PFSK-1 (cell line): Measurements from ENCODE around the gene INAVA.

Experiments
- FOXP2 ChIP-seq: optimal IDR thresholded peaks from 2 replicates; pipeline ENCODE3; 2011; ENCODE audit warnings: borderline replicate concordance, control low read depth, inconsistent platforms; ENCODE audit not compliant: insufficient read depth; ENCODE audit errors: extremely low read length, extremely low read depth
- POLR2AphosphoS5 ChIP-seq: IDR thresholded peaks from 2 replicates; pipeline ENCODE4 v1.6.1; 2012; ENCODE audit warnings: low read depth, mild to moderate bottlenecking, control low read depth, low read length, moderate library complexity
- SIN3A ChIP-seq: IDR thresholded peaks from 2 replicates; pipeline ENCODE4 v1.6.1; 2012; ENCODE audit warnings: mild to moderate bottlenecking, low read length, moderate library complexity, borderline replicate concordance; ENCODE audit not compliant: insufficient read depth
- TAF1 ChIP-seq: IDR thresholded peaks from 2 replicates; pipeline ENCODE4 v1.6.1; 2012; ENCODE audit warnings: low read length, control low read depth, borderline replicate concordance; ENCODE audit not compliant: insufficient read depth
- TF ChIP-seq, protein P1 (sequence below), 2 experiments: IDR thresholded peaks; 2 replicates each; pipeline versions ENCODE4 v1.6.1 to v1.8.0; 2011 to 2012; ENCODE audit warnings: low read depth in 2 of 2, low read length in 2 of 2, control low read depth in 1 of 2, inconsistent platforms in 1 of 2, mild to moderate bottlenecking in 1 of 2, moderate library complexity in 1 of 2; ENCODE audit not compliant: insufficient read depth in 1 of 2

The INAVA gene

DNA sequence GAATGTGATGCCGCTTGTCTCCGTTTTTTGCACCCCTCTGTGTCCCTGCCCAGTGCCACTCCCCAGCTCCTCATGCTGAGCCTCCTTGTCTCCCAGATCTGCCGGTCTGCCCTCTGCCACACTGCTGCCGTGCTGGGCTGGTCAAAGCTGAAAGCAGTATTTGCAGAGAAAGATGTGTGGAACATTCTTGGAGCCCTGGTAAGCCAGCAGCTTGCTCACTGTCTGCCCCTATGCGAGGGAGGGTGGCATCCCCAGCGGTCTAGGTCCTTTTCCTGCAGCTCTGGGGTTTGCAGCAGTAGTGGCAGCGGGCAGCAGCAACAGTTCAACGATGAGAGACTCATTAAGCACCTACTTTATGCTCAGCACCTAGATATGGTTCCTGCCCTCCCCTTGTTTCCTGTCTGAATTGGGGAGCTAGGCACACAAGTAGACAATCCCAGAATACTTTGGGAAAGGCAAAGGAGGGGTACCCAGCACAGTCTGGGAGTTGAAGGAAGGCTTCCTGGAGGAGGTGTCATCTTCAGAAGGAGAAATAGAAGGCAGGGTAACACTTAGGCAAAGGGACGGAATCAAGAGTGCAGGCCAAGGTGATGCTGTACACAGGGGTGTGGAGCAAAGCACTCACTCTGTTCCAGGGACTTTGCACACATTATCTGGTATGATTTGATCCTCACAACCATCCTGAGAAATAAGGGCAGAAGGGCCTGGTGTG, 65.7 kb downstream of the INAVA start:
- TF ChIP-seq FOXP2 (no peak), POLR2AphosphoS5 (no peak), SIN3A (no peak), TAF1 (no peak)
- TF ChIP-seq, protein P1, sequence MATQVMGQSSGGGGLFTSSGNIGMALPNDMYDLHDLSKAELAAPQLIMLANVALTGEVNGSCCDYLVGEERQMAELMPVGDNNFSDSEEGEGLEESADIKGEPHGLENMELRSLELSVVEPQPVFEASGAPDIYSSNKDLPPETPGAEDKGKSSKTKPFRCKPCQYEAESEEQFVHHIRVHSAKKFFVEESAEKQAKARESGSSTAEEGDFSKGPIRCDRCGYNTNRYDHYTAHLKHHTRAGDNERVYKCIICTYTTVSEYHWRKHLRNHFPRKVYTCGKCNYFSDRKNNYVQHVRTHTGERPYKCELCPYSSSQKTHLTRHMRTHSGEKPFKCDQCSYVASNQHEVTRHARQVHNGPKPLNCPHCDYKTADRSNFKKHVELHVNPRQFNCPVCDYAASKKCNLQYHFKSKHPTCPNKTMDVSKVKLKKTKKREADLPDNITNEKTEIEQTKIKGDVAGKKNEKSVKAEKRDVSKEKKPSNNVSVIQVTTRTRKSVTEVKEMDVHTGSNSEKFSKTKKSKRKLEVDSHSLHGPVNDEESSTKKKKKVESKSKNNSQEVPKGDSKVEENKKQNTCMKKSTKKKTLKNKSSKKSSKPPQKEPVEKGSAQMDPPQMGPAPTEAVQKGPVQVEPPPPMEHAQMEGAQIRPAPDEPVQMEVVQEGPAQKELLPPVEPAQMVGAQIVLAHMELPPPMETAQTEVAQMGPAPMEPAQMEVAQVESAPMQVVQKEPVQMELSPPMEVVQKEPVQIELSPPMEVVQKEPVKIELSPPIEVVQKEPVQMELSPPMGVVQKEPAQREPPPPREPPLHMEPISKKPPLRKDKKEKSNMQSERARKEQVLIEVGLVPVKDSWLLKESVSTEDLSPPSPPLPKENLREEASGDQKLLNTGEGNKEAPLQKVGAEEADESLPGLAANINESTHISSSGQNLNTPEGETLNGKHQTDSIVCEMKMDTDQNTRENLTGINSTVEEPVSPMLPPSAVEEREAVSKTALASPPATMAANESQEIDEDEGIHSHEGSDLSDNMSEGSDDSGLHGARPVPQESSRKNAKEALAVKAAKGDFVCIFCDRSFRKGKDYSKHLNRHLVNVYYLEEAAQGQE (IDR thresholded peaks at IDR 0.05; ENCODE audit: insufficient read depth in 1 of 2, low read depth in 2 of 2, low read length in 2 of 2) = no peak

DNA sequence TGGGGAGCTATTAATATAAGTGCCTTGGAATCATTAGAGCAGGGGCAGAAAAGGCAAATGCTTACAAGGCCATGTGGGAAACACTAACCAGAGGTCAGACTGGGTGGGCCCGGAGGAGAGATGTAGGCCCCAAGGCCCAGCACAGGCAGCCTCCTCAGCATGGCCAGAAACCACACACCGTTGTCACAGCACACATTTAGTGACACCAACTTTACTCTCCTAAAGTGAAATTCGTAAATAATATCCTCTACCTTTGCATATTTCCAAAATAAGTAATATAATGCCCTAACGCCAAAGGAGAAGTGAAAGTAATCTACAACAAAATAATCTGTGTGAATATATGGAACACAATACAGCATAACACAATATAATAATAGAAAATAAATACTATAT, 66.2 kb downstream of the INAVA start:
- no peak for TF ChIP-seq FOXP2
- no peak for TF ChIP-seq POLR2AphosphoS5
- TF ChIP-seq SIN3A = no peak
- no peak for TF ChIP-seq TAF1
- TF ChIP-seq, protein P1 (IDR thresholded peaks at IDR 0.05; ENCODE audit: insufficient read depth in 1 of 2, low read depth in 2 of 2, low read length in 2 of 2) = no peak

DNA sequence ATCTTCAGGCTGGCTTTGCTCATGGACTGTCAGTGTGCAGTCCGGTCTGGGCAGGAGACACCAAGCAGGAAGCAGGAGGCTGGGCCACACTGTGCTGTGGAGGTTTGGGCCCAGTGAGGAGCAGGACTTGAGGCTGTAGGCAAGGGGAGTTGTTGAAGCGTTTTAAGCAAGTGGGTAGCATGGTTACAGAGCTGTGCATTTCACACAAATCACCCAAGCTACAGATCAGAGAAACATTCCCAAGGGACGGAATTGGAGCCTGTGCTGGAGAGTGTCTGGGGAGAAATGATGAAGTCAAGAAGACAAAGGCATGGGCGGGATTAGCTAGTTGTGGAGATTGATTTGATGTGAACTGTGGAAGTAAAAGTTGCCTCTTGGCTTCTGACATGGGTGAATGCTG, 67.9 kb downstream of the INAVA start:
- TF ChIP-seq POLR2AphosphoS5 = no peak

DNA sequence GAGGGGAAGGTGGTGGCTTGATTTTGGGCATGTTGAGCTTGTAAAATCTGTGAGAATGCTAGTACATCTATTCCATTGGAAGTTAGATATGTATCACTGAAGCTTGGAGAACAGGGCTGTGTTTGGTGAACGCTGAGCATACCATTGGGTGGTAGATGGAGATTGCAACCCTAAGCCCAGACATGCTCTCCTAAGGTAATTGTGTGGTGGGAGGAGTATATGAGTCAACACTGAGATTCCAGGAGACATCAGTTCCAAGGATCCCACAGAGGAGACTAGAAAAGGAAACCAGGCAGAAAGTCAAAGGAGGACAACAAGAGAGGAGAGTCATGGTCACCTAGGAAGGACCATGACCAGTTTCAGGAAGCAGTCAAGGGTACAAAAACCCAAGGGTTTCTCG, 68.4 kb downstream of the INAVA start:
- TF ChIP-seq FOXP2 (no peak), TAF1 (no peak), POLR2AphosphoS5 (no peak)
- TF ChIP-seq, protein P1 (IDR thresholded peaks at IDR 0.05; ENCODE audit: insufficient read depth in 1 of 2, low read depth in 2 of 2, low read length in 2 of 2) = no peak
